A549 (cell line): Measurements from ENCODE around the gene TNS3. TPM values are rescaled to one million over a fixed set of nuclear protein-coding genes. Genes with fewer than 3 reads are reported as not detected.
A peak's percentile ranks its signal among the peaks of the same experiment; 100 is the strongest.

Experiments used
- ATAC-seq, 2 experiments: fragments of 200-7000 bp in 1 of 2; fragments of >200 bp in 1 of 2; cut with Nextera tagmentation in 1 of 2; cut with Tn5 transposase in 1 of 2; 3 replicates each; pipeline versions ENCODE4 v1.8.0 to v1.9.1; 2018 to 2020; ENCODE audit warnings: mild to moderate bottlenecking in 1 of 2, moderate library complexity in 1 of 2
- CTCF ChIA-PET: fragments of 300-600 bp; sonication (Branson Sonifier 250); formaldehyde crosslinking; extraction: SDS; loops from one replicate; lab custom pipeline; 2021; ENCODE audit warnings: antibody characterized with exemption, inconsistent platforms; lab: Yijun Ruan, JAX
- POLR2A ChIA-PET: fragments of 350-600 bp; formaldehyde crosslinking; extraction: SDS; loops from one replicate; lab custom pipeline; 2021; ENCODE audit warnings: antibody characterized with exemption, inconsistent platforms; lab: Yijun Ruan, JAX
- DNase-seq, 2 experiments: peaks; one replicate each; pipeline versions ENCODE4 v3.0.0 to v3.0.0-alpha.2; 2011 to 2016; ENCODE audit warnings: low read depth in 1 of 2, low spot score in 1 of 2
- FAIRE-seq: peaks from 2 replicates; lab custom pipeline; 2011; peaks lifted over from hg19 to GRCh38; lab: Jason Lieb, UNC
- H3K27ac ChIP-seq, 2 experiments: fragments of >200 bp; sonication (Bioruptor Twin); formaldehyde crosslinking; 3 replicates each; pipeline ENCODE4 v1.5.1; 2016 to 2017
- H3K4me1 ChIP-seq: fragments of >200 bp; sonication (Bioruptor Twin); formaldehyde crosslinking; 3 replicates; pipeline ENCODE4 v1.6.1; 2016
- H3K4me2 ChIP-seq: fragments of >200 bp; sonication (Bioruptor Twin); formaldehyde crosslinking; 3 replicates; pipeline ENCODE4 v1.6.1; 2016
- H3K4me3 ChIP-seq: fragments of >200 bp; sonication (Bioruptor Twin); formaldehyde crosslinking; 3 replicates; pipeline ENCODE4 v1.5.1; 2016
- H3K9me3 ChIP-seq: fragments of >200 bp; sonication (Bioruptor Twin); formaldehyde crosslinking; 3 replicates; pipeline ENCODE4 v1.6.1; 2016
- ATOH8 ChIP-seq: fragments of 250-450 bp; sonication (Bioruptor Pico); IDR thresholded peaks from 2 replicates; pipeline ENCODE4 v1.5.0; 2020; ENCODE audit warnings: low read depth, mild to moderate bottlenecking, moderate library complexity
- BHLHE40 ChIP-seq: IDR thresholded peaks from 2 replicates; pipeline ENCODE4 v1.6.1; 2012; ENCODE audit warnings: low read depth, low read length, inconsistent platforms
- CBX2 ChIP-seq: fragments of 200-600 bp; sonication (generic); IDR thresholded peaks from 2 replicates; pipeline ENCODE4 v1.6.1; 2016; ENCODE audit warnings: low read depth, mild to moderate bottlenecking, borderline replicate concordance
- CBX8 ChIP-seq: fragments of 200-600 bp; sonication (generic); IDR thresholded peaks from 2 replicates; pipeline ENCODE4 v1.6.1; 2016
- E2F6 ChIP-seq: IDR thresholded peaks from 2 replicates; pipeline ENCODE4 v1.6.1; 2012; ENCODE audit warnings: low read depth, borderline replicate concordance
- EHMT2 ChIP-seq: fragments of 200-600 bp; sonication (generic); IDR thresholded peaks from 2 replicates; pipeline ENCODE4 v1.6.1; 2016; ENCODE audit warnings: antibody characterized with exemption, low read depth, mild to moderate bottlenecking, moderate library complexity
- FOXS1 ChIP-seq: fragments of 250-450 bp; sonication (Bioruptor Pico); IDR thresholded peaks from 2 replicates; pipeline ENCODE4 v1.5.0; 2020; ENCODE audit warnings: mild to moderate bottlenecking, moderate library complexity
- HEYL ChIP-seq: fragments of 250-450 bp; sonication (Bioruptor Pico); IDR thresholded peaks from 2 replicates; pipeline ENCODE4 v1.8.0; 2021; ENCODE audit warnings: mild to moderate bottlenecking, moderate library complexity
- HOXB13 ChIP-seq: fragments of 250-450 bp; sonication (Bioruptor Pico); IDR thresholded peaks from 2 replicates; pipeline ENCODE4 v1.5.0; 2020; ENCODE audit warnings: low read depth, mild to moderate bottlenecking, moderate library complexity
- JUNB ChIP-seq: fragments of >200 bp; sonication (Bioruptor Twin); formaldehyde crosslinking; IDR thresholded peaks from 2 replicates; pipeline ENCODE4 v1.6.1; 2016
- MAX ChIP-seq: IDR thresholded peaks from 2 replicates; pipeline ENCODE4 v1.6.1; 2012
- MYC ChIP-seq: IDR thresholded peaks from 2 replicates; pipeline ENCODE4 v1.6.1; 2012; ENCODE audit warnings: mild to moderate bottlenecking, inconsistent platforms, low read length, improper control_type of control experiment, borderline replicate concordance
- NR3C1 ChIP-seq: fragments of >200 bp; sonication (Bioruptor Twin); formaldehyde crosslinking; IDR thresholded peaks from 3 replicates; pipeline ENCODE4 v1.6.1; 2017
- PBX3 ChIP-seq: IDR thresholded peaks from 2 replicates; pipeline ENCODE4 v1.6.1; 2012
- PHF8 ChIP-seq: fragments of 200-600 bp; sonication (generic); IDR thresholded peaks from 2 replicates; pipeline ENCODE4 v1.6.1; 2016; ENCODE audit warnings: low read depth, mild to moderate bottlenecking, antibody characterized with exemption, moderate library complexity, borderline replicate concordance
- RCOR1 ChIP-seq: fragments of 150-350 bp; IDR thresholded peaks from 2 replicates; pipeline ENCODE4 v1.6.1; 2014; ENCODE audit warnings: antibody characterized with exemption, low read length, low read depth
- RNF2 ChIP-seq: fragments of 200-600 bp; sonication (generic); IDR thresholded peaks from 2 replicates; pipeline ENCODE4 v1.6.1; 2016; ENCODE audit warnings: low read depth, mild to moderate bottlenecking, antibody characterized with exemption, moderate library complexity, borderline replicate concordance
- SREBF2 ChIP-seq: fragments of 450-650 bp; IDR thresholded peaks from 2 replicates; pipeline ENCODE4 v1.6.1; 2014; ENCODE audit warnings: mild to moderate bottlenecking, moderate library complexity
- TFCP2L1 ChIP-seq: fragments of 250-450 bp; sonication (Bioruptor Pico); IDR thresholded peaks from 2 replicates; pipeline ENCODE4 v1.5.0; 2021; ENCODE audit warnings: mild to moderate bottlenecking
- ZC3H11A ChIP-seq: fragments of 450-650 bp; IDR thresholded peaks from 2 replicates; pipeline ENCODE4 v1.6.1; 2014; ENCODE audit warnings: antibody characterized with exemption, mild to moderate bottlenecking
- WGBS: methylation state at CpG from one replicate; pipeline ENCODE4 v1.1.6; 2017; ENCODE audit errors: missing lambda C conversion rate; 5-methylcytosine and 5-hydroxymethylcytosine counted together
- polyA plus RNA-seq, 4 experiments: library from polyadenylated mRNA; depleted of rRNA in 3 of 4; stranded (reverse); fragments of >200 nt; fragmentation: RNase III in 1 of 4; extraction: RNeasy Plus Mini Kit Qiagen cat#74134 plus additional on column Dnase treatment in 1 of 4; gene quantifications; 2 replicates in 3 of 4; 3 replicates in 1 of 4; pipeline ENCODE4 v1.2.3, GENCODE V29; 2011 to 2017
- TF ChIP-seq, protein P1 (sequence below): fragments of 200-600 bp; sonication (generic); IDR thresholded peaks from 2 replicates; pipeline ENCODE4 v1.6.1; 2016; ENCODE audit warnings: antibody characterized with exemption, mild to moderate bottlenecking, moderate library complexity

TNS3 gene
- polyA plus RNA-seq, 2 of the 4 experiments (the other 2 are of a cell fraction), result 107 to 134 TPM

DNA sequence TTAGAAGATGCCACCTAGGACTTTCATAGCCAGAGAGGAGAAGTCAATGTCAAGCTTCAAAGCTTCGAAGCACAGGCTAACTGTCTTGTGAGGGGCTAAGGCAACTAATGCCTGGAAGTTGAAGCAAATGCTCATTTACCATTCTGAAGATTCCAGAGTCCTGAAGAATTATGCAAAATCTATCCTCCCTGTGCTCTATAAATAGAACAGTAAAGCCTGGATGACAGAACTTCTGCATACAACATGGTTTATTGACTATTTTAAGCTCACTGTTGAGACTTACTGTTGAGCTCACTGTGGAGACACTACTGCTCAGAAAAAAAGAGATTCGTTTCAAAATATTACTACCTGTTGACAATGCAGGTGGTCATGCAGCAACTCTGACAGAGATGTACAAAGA is 28.6 kb downstream of the TNS3 start:
- no peak for DNase-seq
- Histone ChIP-seq H3K27ac (peak overlapping the region in 1 of 2 experiments; percentile 70; a peak in 3 of 6 replicates), H3K4me1 (peaks cover 89% of the 10 kb centered on the region), H3K4me2 (peak overlapping the region; percentile 11; the same call in 1 of the 3 replicates), H3K4me3 (no peak overlapping the region), H3K9me3 (no peaks in the 10 kb centered on the region)
- TF ChIP-seq RCOR1 (no peak), CBX8 (no peak), CBX2 (no peak), ATOH8 (CRISPR knock-in tag) (no peak), HEYL (CRISPR knock-in tag) (no peak), BHLHE40 (no peak), RNF2 (no peak), E2F6 (no peak), TFCP2L1 (CRISPR knock-in tag) (no peak)
- POLR2A ChIA-PET, result no interaction called here
- FAIRE-seq, result no peak
- CTCF ChIA-PET, result interaction anchor here (0.9 kb wide), 1 partner anchor 11 kb away, joined by 3 read pairs; no protein-coding TSS in a partner anchor
- WGBS, result 93% methylated on average over 2 of the region's 2 CpGs
- ATAC-seq, result no peak

DNA sequence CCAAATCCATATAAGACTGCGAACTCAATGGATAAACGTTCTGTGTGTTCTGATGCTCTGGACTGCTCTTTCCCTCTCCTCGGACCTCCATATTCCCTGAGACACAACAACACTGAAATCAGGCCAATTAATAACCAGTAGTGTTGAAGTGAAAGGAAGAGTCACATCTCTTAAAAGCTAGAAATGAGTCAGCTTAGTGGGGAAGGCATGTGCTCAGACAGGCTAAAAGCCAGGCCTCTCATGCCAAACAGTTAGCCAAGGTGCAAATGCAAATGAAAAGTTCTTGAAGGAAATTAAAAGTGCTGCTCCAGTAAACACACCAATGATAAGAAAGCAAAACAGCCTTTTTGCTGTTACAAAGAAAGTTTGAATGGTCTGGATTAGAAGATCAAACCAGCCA is 29.3 kb downstream of the TNS3 start:
- Histone ChIP-seq H3K9me3 (no peaks in the 10 kb centered on the region), H3K27ac (peak overlapping the region; percentile 8 to 70; a peak in 4 of 6 replicates), H3K4me1 (peaks cover 89% of the 10 kb centered on the region)
- ATAC-seq, result no peak
- no peak for TF ChIP-seq PHF8
- no peak for TF ChIP-seq ZC3H11A
- peak; percentile 53 for TF ChIP-seq MAX
- TF ChIP-seq SREBF2, result no peak
- TF ChIP-seq, protein P1, sequence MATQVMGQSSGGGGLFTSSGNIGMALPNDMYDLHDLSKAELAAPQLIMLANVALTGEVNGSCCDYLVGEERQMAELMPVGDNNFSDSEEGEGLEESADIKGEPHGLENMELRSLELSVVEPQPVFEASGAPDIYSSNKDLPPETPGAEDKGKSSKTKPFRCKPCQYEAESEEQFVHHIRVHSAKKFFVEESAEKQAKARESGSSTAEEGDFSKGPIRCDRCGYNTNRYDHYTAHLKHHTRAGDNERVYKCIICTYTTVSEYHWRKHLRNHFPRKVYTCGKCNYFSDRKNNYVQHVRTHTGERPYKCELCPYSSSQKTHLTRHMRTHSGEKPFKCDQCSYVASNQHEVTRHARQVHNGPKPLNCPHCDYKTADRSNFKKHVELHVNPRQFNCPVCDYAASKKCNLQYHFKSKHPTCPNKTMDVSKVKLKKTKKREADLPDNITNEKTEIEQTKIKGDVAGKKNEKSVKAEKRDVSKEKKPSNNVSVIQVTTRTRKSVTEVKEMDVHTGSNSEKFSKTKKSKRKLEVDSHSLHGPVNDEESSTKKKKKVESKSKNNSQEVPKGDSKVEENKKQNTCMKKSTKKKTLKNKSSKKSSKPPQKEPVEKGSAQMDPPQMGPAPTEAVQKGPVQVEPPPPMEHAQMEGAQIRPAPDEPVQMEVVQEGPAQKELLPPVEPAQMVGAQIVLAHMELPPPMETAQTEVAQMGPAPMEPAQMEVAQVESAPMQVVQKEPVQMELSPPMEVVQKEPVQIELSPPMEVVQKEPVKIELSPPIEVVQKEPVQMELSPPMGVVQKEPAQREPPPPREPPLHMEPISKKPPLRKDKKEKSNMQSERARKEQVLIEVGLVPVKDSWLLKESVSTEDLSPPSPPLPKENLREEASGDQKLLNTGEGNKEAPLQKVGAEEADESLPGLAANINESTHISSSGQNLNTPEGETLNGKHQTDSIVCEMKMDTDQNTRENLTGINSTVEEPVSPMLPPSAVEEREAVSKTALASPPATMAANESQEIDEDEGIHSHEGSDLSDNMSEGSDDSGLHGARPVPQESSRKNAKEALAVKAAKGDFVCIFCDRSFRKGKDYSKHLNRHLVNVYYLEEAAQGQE, result no peak
- no peak for TF ChIP-seq RNF2
- no peak for TF ChIP-seq NR3C1
- no peak for TF ChIP-seq HOXB13 (CRISPR knock-in tag)
- TF ChIP-seq, all 56 proteins: peak for 1
- WGBS, result 47% methylated on average over 3 of the region's 3 CpGs
- Histone ChIP-seq H3K4me2 (peak overlapping the region; percentile 11; the same call in 2 of the 3 replicates), H3K4me3 (no peak overlapping the region)
- DNase-seq, result no peak
- FAIRE-seq, result no peak
- POLR2A ChIA-PET, result no interaction called here
- CTCF ChIA-PET, result interaction anchor here (0.9 to 1.0 kb wide), 2 partner anchors 12 to 267 kb away, joined by 3 read pairs; no protein-coding TSS in a partner anchor

DNA sequence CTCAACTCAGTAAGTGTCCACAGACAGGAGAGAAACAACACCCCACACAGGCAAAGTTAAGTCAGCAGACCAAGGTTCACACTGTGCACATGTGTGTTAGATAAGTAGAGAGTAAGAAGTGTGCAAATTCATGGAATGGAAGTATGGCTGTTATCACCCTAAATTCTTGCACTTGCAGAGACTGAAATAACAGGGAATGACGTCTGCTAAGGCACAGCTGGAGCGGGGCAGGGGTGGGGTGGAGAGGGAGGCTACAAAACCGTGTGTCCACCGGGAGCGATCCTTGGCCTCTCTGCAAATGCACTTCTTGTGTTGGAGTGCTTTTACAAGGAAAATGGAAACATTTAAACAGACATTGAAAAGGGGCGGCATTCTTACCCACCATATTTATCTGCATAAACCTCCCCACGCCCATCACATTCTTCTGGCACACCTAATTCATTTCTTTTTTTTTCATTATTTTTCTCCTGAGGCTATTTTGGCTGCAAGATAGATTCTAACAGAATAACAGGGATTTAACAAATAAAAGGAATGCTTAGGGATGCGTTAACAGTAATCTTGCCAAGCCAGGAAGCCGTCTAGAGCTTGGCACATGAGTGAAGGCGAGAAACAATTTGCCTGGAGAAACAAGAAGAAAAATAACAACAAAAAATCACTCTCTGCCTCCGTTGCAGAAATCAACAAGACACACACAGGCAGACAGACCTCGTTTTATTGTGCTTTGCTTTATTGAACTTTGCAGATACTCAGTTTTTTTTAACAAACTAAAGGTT is 30.1 kb downstream of the TNS3 start:
- Histone ChIP-seq H3K4me3 (no peak overlapping the region), H3K9me3 (no peaks in the 10 kb centered on the region), H3K4me2 (0 out of 3 replicates have a peak overlapping the region, but pooled peaks have one; percentile 11), H3K27ac (peak overlapping the region; percentile 8 to 70; a peak in 4 of 6 replicates), H3K4me1 (peaks cover 89% of the 10 kb centered on the region)
- no peak for ATAC-seq
- DNase-seq, result no peak
- WGBS, result 73% methylated on average over 12 of the region's 12 CpGs
- ChIA-PET POLR2A (interaction anchor here (0.6 kb wide), 1 partner anchor 73 kb away, joined by 5 read pairs; no protein-coding TSS in a partner anchor), CTCF (interaction anchor here (1.0 to 1.2 kb wide), 2 partner anchors 267 to 268 kb away, joined by 3 to 4 read pairs; no protein-coding TSS in a partner anchor)
- no peak for FAIRE-seq
- TF ChIP-seq MYC, result no peak
- TF ChIP-seq PBX3, result no peak
- TF ChIP-seq, protein P1, result no peak
- no peak for TF ChIP-seq FOXS1 (CRISPR knock-in tag)
- TF ChIP-seq JUNB, result no peak
- TF ChIP-seq CBX8, result no peak
- no peak for TF ChIP-seq RNF2
- TF ChIP-seq HOXB13 (CRISPR knock-in tag), result no peak
- TF ChIP-seq EHMT2, result no peak
